HFFc6 (cell line): ENCODE data around the gene SEL1L3. TPM values are rescaled to one million over a fixed set of nuclear protein-coding genes. Genes with fewer than 3 reads are reported as not detected.

Source experiments
- DNase-seq: peaks from one replicate; pipeline ENCODE4 v3.0.0-alpha.2; 2018
- H3K27ac Mint-ChIP-seq: 2 replicates; pipeline ENCODE4 v1.8.0; 2020; ENCODE audit warnings: mild to moderate bottlenecking, mixed read lengths
- H3K27me3 Mint-ChIP-seq: 2 replicates; pipeline ENCODE4 v1.8.0; 2021; ENCODE audit warnings: mild to moderate bottlenecking, moderate library complexity, mixed read lengths; ENCODE audit not compliant: insufficient read depth
- H3K36me3 Mint-ChIP-seq: 2 replicates; pipeline ENCODE4 v1.8.0; 2021; ENCODE audit warnings: low read depth, mixed read lengths
- H3K4me1 Mint-ChIP-seq: 2 replicates; pipeline ENCODE4 v1.8.0; 2020; ENCODE audit warnings: low read depth, mixed read lengths
- H3K4me3 Mint-ChIP-seq: 2 replicates; pipeline ENCODE4 v1.8.0; 2020; ENCODE audit warnings: mild to moderate bottlenecking, moderate library complexity, mixed read lengths
- H3K9me3 Mint-ChIP-seq: 2 replicates; pipeline ENCODE4 v1.8.0; 2020; ENCODE audit warnings: mild to moderate bottlenecking, mixed read lengths
- CTCF ChIP-seq: fragments of 200-600 bp; sonication (generic); IDR thresholded peaks from 2 replicates; pipeline ENCODE4 v1.5.0; 2021; ENCODE audit warnings: antibody characterized with exemption, mild to moderate bottlenecking
- total RNA-seq, 6 experiments: library from RNA; stranded (reverse); fragmentation: NEBNext Ultra II Directional; extraction: Animal tissue kit (Norgen Biotek cat#: 25700); gene quantifications; 2 replicates in 1 of 6; 3 replicates in 5 of 6; pipeline ENCODE4 v1.2.3, GENCODE V29; 2021

SEL1L3 gene
- total RNA-seq, 6 experiments from 2014 or later, result 24.5 to 35.4 (median 31.1) TPM

- no peak for DNase-seq
- no peaks in the 10 kb centered on the region for H3K9me3 Mint-ChIP-seq
- no peak for TF ChIP-seq CTCF
- no peak overlapping the region for H3K27ac Mint-ChIP-seq
- H3K27me3 Mint-ChIP-seq, result peaks cover 4% of the 10 kb centered on the region
- H3K36me3 Mint-ChIP-seq, result no peaks in the 10 kb centered on the region
- H3K4me3 Mint-ChIP-seq, result no peak overlapping the region
- H3K4me1 Mint-ChIP-seq, result peaks cover 7% of the 10 kb centered on the region; the same call in 1 of the 2 replicates
These were observed 24.3 kb downstream of the SEL1L3 start for GRCh38 chr4:25838526-25838925.

GRCh38 chr4:25837107-25837506, 25.7 kb downstream of the SEL1L3 start:
- TF ChIP-seq CTCF, result no peak
- Mint-ChIP-seq H3K9me3 (no peaks in the 10 kb centered on the region), H3K4me1 (no peaks in the 10 kb centered on the region; the same call in 1 of the 2 replicates), H3K4me3 (no peak overlapping the region), H3K27ac (no peak overlapping the region), H3K27me3 (peaks cover 2% of the 10 kb centered on the region), H3K36me3 (no peaks in the 10 kb centered on the region)
- DNase-seq, result no peak

- H3K27ac Mint-ChIP-seq, result no peak overlapping the region
- H3K4me3 Mint-ChIP-seq, result no peak overlapping the region
- no peaks in the 10 kb centered on the region for H3K36me3 Mint-ChIP-seq
- no peak for TF ChIP-seq CTCF
- no peaks in the 10 kb centered on the region for H3K9me3 Mint-ChIP-seq
- DNase-seq, result no peak
- H3K4me1 Mint-ChIP-seq, result no peaks in the 10 kb centered on the region; the same call in 1 of the 2 replicates
- no peaks in the 10 kb centered on the region; the same call in 1 of the 2 replicates for H3K27me3 Mint-ChIP-seq
These were observed 27.4 kb downstream of the SEL1L3 start for GRCh38 chr4:25835384-25835783.

- H3K36me3 Mint-ChIP-seq, result no peaks in the 10 kb centered on the region
- H3K4me3 Mint-ChIP-seq, result no peak overlapping the region
- no peak for DNase-seq
- no peak overlapping the region for H3K27ac Mint-ChIP-seq
- H3K9me3 Mint-ChIP-seq, result no peaks in the 10 kb centered on the region
- H3K4me1 Mint-ChIP-seq, result no peaks in the 10 kb centered on the region; the same call in 1 of the 2 replicates
- TF ChIP-seq CTCF, result no peak
- H3K27me3 Mint-ChIP-seq, result no peaks in the 10 kb centered on the region; the same call in 1 of the 2 replicates
These were observed 28.2 kb downstream of the SEL1L3 start for GRCh38 chr4:25834411-25835107.

- Mint-ChIP-seq H3K27ac (no peak overlapping the region), H3K36me3 (no peaks in the 10 kb centered on the region), H3K4me1 (no peaks in the 10 kb centered on the region; the same call in 1 of the 2 replicates), H3K27me3 (no peaks in the 10 kb centered on the region; the same call in 1 of the 2 replicates), H3K9me3 (no peaks in the 10 kb centered on the region), H3K4me3 (no peak overlapping the region)
- no peak for DNase-seq
- no peak for TF ChIP-seq CTCF
These were observed 32.2 kb downstream of the SEL1L3 start for GRCh38 chr4:25830548-25830947.
